ENCODE measurements around the gene FRMD3. TPM values are rescaled to one million over a fixed set of nuclear protein-coding genes. Genes with fewer than 3 reads are reported as not detected.

Gene FRMD3
- total and polyA plus RNA-seq, 10 donors, result 0.82 to 45.8 (median 18.9) TPM

GRCh38 chr9:83477571-83477970, 60.6 kb downstream of the FRMD3 start:
- Histone ChIP-seq H3K27ac (no peak overlapping the region), H3K9me3 (peaks cover 0 to 18% (median 12%) of the 10 kb centered on the region in 8 donors), H3K36me3 (no peaks in the 10 kb centered on the region), H3K4me1 (peaks cover 0 to 24% (median 16%) of the 10 kb centered on the region in 6 donors), H3K27me3 (replicated peaks in 1 of 7) (no peaks in the 10 kb centered on the region), H3K4me3 (no peak overlapping the region)
- WGBS, 5 donors, result 88 to 90% (median 90%) methylated on average over 3 of the region's 3 CpGs
- DNase-seq, result no peak
- TF ChIP-seq POLR2A (IDR thresholded peaks at IDR 0.05), result no peak
- no peak for TF ChIP-seq POLR2AphosphoS5 (IDR thresholded peaks at IDR 0.05)
- TF ChIP-seq, protein P1, sequence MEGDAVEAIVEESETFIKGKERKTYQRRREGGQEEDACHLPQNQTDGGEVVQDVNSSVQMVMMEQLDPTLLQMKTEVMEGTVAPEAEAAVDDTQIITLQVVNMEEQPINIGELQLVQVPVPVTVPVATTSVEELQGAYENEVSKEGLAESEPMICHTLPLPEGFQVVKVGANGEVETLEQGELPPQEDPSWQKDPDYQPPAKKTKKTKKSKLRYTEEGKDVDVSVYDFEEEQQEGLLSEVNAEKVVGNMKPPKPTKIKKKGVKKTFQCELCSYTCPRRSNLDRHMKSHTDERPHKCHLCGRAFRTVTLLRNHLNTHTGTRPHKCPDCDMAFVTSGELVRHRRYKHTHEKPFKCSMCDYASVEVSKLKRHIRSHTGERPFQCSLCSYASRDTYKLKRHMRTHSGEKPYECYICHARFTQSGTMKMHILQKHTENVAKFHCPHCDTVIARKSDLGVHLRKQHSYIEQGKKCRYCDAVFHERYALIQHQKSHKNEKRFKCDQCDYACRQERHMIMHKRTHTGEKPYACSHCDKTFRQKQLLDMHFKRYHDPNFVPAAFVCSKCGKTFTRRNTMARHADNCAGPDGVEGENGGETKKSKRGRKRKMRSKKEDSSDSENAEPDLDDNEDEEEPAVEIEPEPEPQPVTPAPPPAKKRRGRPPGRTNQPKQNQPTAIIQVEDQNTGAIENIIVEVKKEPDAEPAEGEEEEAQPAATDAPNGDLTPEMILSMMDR (IDR thresholded peaks at IDR 0.05 in 8 of 11, conservative IDR thresholded peaks at IDR 0.05 in 3 of 11), result no peak
- intact Hi-C loops (cut with DNase I; ENCODE audit: low total_unique reads), result no loop called here

DNA sequence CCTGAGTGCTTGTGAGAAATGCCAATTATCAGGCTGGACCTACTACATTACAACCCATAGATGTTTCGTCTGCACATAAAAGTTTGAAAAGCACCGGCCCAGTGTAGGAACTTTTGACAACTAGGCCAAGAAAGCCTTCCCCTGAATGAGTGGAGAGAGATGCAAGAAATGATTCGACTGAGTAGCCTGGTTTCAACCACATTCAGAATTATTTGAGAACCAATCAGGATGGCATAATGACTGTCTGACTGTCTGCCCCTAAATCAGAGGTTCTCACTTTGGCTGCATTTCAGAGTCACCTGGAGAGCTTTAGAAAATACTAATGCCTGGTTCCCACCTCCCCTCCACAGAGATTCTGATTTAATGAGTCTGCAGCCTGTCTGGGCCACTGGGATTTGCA, 61.1 kb downstream of the FRMD3 start:
- no peaks in the 10 kb centered on the region for H3K36me3 ChIP-seq
- H3K27me3 ChIP-seq (replicated peaks in 1 of 7), result no peaks in the 10 kb centered on the region
- DNase-seq, result no peak
- peaks cover 0 to 28% (median 20%) of the 10 kb centered on the region in 6 donors for H3K4me1 ChIP-seq
- H3K27ac ChIP-seq, result no peak overlapping the region
- 73 to 96% (median 85%) methylated on average over 3 of the region's 3 CpGs for WGBS, 5 donors
- intact Hi-C loops (cut with DNase I; ENCODE audit: low total_unique reads), result no loop called here
- H3K9me3 ChIP-seq, result peaks cover 0 to 18% (median 12%) of the 10 kb centered on the region in 8 donors
- H3K4me3 ChIP-seq, result no peak overlapping the region
- TF ChIP-seq, protein P1 (IDR thresholded peaks at IDR 0.05 in 8 of 11, conservative IDR thresholded peaks at IDR 0.05 in 3 of 11), result no peak
- TF ChIP-seq POLR2A (IDR thresholded peaks at IDR 0.05), result no peak

- DNase-seq, result no peak
- Histone ChIP-seq H3K9me3 (peaks cover 0 to 18% (median 12%) of the 10 kb centered on the region in 8 donors), H3K4me1 (peaks cover 0 to 34% (median 22%) of the 10 kb centered on the region in 6 donors), H3K36me3 (no peaks in the 10 kb centered on the region), H3K27ac (no peak overlapping the region), H3K27me3 (replicated peaks in 1 of 7) (no peaks in the 10 kb centered on the region), H3K4me3 (no peak overlapping the region)
- WGBS, 5 donors, result 88 to 98% (median 95%) methylated on average over 4 of the region's 4 CpGs
- intact Hi-C loops (cut with DNase I; ENCODE audit: low total_unique reads), result no loop called here
- TF ChIP-seq POLR2A (IDR thresholded peaks at IDR 0.05), result no peak
- TF ChIP-seq POLR2AphosphoS5 (IDR thresholded peaks at IDR 0.05), result no peak
- TF ChIP-seq, protein P1 (IDR thresholded peaks at IDR 0.05 in 8 of 11, conservative IDR thresholded peaks at IDR 0.05 in 3 of 11), result no peak
These were observed 61.7 kb downstream of the FRMD3 start for GRCh38 chr9:83476513-83476912.

GRCh38 chr9:83475741-83476140, 62.5 kb downstream of the FRMD3 start:
- TF ChIP-seq POLR2A (IDR thresholded peaks at IDR 0.05) (no peak), POLR2AphosphoS5 (IDR thresholded peaks at IDR 0.05) (no peak)
- TF ChIP-seq, protein P1 (IDR thresholded peaks at IDR 0.05 in 8 of 11, conservative IDR thresholded peaks at IDR 0.05 in 3 of 11), result no peak
- no peak for DNase-seq
- Histone ChIP-seq H3K27ac (no peak overlapping the region), H3K36me3 (no peaks in the 10 kb centered on the region), H3K27me3 (replicated peaks in 1 of 7) (no peaks in the 10 kb centered on the region), H3K4me1 (peaks cover 0 to 40% (median 22%) of the 10 kb centered on the region in 6 donors), H3K4me3 (no peak overlapping the region), H3K9me3 (peaks cover 0 to 16% (median 12%) of the 10 kb centered on the region in 8 donors)
- intact Hi-C loops (cut with DNase I; ENCODE audit: low total_unique reads), result no loop called here
- WGBS, 5 donors, result 92 to 98% (median 93%) methylated on average over 5 of the region's 5 CpGs
